HG02623 (cell line): ENCODE data around the gene CSRNP3.

Experiments
- ATAC-seq: cut with Tn5 transposase; IDR thresholded peaks from one replicate; pipeline ENCODE4 v1.9.1; 2021; ENCODE audit warnings: moderate library complexity; ENCODE audit not compliant: unreplicated experiment

Gene CSRNP3, protein sequence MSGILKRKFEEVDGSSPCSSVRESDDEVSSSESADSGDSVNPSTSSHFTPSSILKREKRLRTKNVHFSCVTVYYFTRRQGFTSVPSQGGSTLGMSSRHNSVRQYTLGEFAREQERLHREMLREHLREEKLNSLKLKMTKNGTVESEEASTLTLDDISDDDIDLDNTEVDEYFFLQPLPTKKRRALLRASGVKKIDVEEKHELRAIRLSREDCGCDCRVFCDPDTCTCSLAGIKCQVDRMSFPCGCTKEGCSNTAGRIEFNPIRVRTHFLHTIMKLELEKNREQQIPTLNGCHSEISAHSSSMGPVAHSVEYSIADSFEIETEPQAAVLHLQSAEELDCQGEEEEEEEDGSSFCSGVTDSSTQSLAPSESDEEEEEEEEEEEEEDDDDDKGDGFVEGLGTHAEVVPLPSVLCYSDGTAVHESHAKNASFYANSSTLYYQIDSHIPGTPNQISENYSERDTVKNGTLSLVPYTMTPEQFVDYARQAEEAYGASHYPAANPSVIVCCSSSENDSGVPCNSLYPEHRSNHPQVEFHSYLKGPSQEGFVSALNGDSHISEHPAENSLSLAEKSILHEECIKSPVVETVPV

GRCh38 chr2:165469417-165469816, at the start of gene CSRNP3:
Gene CSRNP3, plus strand, starts transcription at chr2:165469698. Its CDS starts 125,368 bp downstream, at chr2:165595066.
- no peak for ATAC-seq

DNA sequence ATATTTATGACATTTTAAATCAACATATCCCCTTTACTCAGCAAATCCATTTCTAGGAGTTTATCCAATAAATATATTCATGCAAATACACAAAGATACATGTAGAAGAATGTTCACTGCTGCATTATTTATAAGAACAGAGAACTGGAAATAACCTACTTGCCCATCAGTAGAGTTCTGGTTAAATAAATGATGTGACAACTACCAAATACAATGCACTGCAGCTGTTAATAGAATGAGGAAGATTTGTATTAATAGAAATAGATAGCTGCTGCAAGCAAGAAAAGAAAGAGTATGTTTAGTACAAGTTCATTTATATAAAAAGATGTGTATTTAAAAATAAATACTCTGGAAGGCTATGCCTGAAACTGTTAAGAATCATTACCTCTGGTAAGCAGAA, 49.3 kb upstream of the CSRNP3 start:
- no peak for ATAC-seq

- ATAC-seq, result no peak
Measured at GRCh38 chr2:165423081-165423480, 46.4 kb upstream of the CSRNP3 start.

GRCh38 chr2:165425556-165425955, 43.9 kb upstream of the CSRNP3 start:
- no peak for ATAC-seq

GRCh38 chr2:165427686-165428085, 41.8 kb upstream of the CSRNP3 start:
- ATAC-seq, result no peak

DNA sequence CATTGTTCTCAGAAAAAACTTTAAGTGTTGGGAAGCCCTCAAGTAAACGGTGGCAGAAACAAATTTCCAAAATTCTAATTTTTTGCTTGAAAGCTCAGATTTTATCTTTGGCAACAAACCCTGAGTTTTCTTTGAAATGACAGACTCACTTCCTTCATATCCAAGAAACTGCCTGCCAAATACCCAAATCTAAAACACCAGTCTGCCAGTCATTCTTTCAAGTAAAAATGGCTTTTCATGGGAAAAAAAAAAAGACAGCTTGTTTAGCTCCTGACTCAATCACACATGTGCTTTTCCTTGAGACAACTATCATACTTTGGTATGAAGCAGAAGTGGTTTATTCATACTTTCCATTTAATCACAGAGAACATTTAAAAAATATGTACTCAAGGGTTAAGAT, 40.6 kb upstream of the CSRNP3 start:
- ATAC-seq, result no peak

- no peak for ATAC-seq
Measured at GRCh38 chr2:165431014-165431413, 38.5 kb upstream of the CSRNP3 start.

GRCh38 chr2:165432234-165432966, 37.1 kb upstream of the CSRNP3 start:
- no peak for ATAC-seq

DNA sequence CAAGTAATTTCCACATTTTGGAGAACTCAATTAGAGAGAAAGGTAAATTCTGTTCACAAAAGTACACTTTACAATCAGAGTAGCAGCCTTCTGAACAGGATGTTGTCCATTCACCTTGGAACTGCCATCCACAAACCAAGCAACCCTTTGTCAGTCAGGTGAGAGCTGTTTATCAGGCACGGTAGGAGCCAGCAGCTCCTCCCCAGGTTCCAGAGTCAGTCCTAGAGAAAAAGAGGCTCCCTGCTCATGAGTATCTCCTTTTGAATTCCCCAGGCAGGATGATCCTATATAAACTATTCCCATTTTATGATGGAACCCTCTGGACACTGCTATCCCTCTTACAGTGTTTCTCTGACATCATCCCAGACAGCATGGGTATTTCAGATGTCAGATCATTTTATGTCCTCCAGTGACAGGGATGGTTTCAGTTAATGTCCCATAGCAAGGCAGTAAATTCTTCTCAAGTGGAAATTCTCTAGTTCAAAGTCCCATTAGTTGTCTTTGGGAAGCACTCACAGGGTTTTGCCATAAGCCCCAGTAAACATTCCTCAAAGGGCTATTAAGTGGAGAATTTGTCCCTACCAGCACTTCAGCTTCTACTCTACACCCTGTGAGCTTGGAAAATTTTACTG, 34.5 kb upstream of the CSRNP3 start:
- no peak for ATAC-seq

- no peak for ATAC-seq
Measured at GRCh38 chr2:165435611-165436010, 33.9 kb upstream of the CSRNP3 start.

DNA sequence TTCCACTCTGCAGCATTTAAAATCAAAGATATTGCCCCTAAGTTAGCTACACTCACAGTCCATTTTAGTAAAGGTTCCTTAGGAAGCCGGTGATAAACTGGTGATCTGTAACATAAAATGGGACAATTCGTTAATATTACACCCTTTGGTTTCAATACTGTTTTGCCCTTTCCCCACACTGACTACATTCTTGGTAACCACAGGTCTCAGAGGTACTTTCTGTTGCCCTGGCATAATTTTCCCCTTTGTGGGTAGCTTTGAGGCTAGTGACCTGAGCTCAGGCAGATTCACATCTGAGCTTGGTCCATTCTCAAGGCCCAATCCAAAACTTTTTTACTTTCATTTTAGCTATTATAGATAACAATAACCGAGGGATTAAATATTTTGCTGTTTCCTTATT, 32.9 kb upstream of the CSRNP3 start:
- no peak for ATAC-seq

GRCh38 chr2:165440367-165440766, 29.1 kb upstream of the CSRNP3 start:
- no peak for ATAC-seq

DNA sequence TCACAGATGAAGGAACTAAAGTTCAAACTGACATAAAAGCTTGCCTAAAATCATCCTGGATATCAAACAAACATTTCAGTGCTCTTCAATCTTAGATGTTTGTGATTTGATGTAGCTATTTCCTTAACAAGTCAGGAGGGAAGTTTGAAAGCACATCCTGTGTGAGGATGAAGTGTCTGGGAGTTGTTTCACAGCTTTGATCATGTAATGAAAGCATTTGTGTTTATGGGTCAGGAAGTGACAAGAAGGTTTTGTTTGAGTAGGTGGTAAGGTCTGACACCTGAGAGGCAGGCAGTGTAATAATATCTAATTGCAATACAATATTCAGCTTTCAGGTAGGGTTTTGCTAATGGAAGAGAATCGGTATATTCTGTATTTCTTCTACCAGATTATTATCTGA, 26.0 kb upstream of the CSRNP3 start:
- no peak for ATAC-seq

GRCh38 chr2:165448406-165448805, 21.1 kb upstream of the CSRNP3 start:
- ATAC-seq, result no peak

DNA sequence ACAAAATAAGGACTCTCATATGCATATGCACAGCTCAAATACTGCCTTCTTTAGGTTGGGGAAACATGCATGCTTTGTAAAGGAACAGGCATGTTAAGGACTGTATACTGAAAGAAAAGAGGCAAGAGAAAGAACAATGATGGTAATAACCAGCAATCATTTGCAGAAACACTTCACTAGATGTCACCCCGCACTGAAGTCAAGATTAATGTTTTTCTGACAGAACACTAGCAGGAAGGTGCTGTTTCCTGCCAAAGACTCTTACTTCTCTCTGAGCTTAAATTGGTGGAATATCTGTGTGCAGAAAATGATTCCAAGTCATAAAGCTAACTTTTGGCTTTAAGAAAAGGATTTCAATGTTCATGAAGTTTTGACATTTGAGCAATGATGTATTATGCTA, 19.3 kb upstream of the CSRNP3 start:
- ATAC-seq, result no peak

- no peak for ATAC-seq
Measured at GRCh38 chr2:165452327-165452726, 17.2 kb upstream of the CSRNP3 start.

- no peak for ATAC-seq
Measured at GRCh38 chr2:165453561-165454094, 15.9 kb upstream of the CSRNP3 start.

- ATAC-seq, result no peak
Measured at GRCh38 chr2:165454905-165455304, 14.6 kb upstream of the CSRNP3 start.

- no peak for ATAC-seq
Measured at GRCh38 chr2:165456027-165456426, 13.5 kb upstream of the CSRNP3 start.

DNA sequence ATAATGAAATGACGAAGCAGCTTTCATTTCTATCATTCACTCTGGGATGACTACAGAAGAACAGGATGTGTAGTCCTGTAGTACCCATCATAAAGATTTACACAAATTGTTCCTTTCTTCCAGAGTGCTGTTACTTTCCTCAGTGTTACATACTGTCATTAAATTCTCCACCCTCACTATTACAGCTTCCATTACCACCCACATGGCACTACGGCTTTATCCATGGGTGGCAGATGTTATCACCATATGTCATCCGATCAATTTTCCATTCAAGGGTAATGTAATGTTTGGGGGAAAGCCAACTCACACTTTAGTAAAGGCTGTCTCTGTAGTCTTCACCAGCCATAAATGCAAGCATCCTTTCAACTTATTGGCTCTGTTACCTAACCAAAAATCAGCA, 7.1 kb upstream of the CSRNP3 start:
- ATAC-seq, result no peak

GRCh38 chr2:165466386-165466785, 3.1 kb upstream of the CSRNP3 start:
- ATAC-seq, result no peak
